WTC11 (cell line): Measurements from ENCODE around the gene FBXO41.

ENCODE experiments used
- NR3C1 ChIP-seq: sonication (generic); formaldehyde crosslinking; conservative IDR thresholded peaks from 2 replicates; pipeline ENCODE4 v1.8.1; 2023; ENCODE audit warnings: low read depth, mild to moderate bottlenecking, missing genetic modification reagents
- TF ChIP-seq, protein P1 (sequence below): sonication (generic); formaldehyde crosslinking; IDR thresholded peaks from 2 replicates; pipeline ENCODE4 v1.8.1; 2022; ENCODE audit warnings: missing genetic modification reagents, borderline replicate concordance
- TF ChIP-seq, protein P2 (sequence below): fragments of 200-600 bp; IDR thresholded peaks from 2 replicates; pipeline ENCODE4 v1.8.0; 2022; ENCODE audit warnings: antibody characterized with exemption

- TF ChIP-seq, protein P1, sequence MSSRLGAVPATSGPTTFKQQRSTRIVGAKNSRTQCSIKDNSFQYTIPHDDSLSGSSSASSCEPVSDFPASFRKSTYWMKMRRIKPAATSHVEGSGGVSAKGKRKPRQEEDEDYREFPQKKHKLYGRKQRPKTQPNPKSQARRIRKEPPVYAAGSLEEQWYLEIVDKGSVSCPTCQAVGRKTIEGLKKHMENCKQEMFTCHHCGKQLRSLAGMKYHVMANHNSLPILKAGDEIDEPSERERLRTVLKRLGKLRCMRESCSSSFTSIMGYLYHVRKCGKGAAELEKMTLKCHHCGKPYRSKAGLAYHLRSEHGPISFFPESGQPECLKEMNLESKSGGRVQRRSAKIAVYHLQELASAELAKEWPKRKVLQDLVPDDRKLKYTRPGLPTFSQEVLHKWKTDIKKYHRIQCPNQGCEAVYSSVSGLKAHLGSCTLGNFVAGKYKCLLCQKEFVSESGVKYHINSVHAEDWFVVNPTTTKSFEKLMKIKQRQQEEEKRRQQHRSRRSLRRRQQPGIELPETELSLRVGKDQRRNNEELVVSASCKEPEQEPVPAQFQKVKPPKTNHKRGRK, result no peak
- TF ChIP-seq NR3C1 (CRISPR knock-in tag), result no peak
- TF ChIP-seq, protein P2, sequence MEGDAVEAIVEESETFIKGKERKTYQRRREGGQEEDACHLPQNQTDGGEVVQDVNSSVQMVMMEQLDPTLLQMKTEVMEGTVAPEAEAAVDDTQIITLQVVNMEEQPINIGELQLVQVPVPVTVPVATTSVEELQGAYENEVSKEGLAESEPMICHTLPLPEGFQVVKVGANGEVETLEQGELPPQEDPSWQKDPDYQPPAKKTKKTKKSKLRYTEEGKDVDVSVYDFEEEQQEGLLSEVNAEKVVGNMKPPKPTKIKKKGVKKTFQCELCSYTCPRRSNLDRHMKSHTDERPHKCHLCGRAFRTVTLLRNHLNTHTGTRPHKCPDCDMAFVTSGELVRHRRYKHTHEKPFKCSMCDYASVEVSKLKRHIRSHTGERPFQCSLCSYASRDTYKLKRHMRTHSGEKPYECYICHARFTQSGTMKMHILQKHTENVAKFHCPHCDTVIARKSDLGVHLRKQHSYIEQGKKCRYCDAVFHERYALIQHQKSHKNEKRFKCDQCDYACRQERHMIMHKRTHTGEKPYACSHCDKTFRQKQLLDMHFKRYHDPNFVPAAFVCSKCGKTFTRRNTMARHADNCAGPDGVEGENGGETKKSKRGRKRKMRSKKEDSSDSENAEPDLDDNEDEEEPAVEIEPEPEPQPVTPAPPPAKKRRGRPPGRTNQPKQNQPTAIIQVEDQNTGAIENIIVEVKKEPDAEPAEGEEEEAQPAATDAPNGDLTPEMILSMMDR, result no peak
Observed at GRCh38 chr2:73262108-73262651, 22.1 kb downstream of the FBXO41 start.
